ENCODE measurements around the gene UGT1A7. TPM values are rescaled to one million over a fixed set of nuclear protein-coding genes. Genes with fewer than 3 reads are reported as not detected.
A peak's percentile ranks its signal among the peaks of the same experiment; 100 is the strongest.

Gene UGT1A7
- total RNA-seq, 1 experiment from 2014 or later, result not detected

GRCh38 chr2:233799716-233800115 lies 118.0 kb downstream of the UGT1A7 start:
- intact Hi-C loops (cut with micrococcal nuclease), result no loop called here
- H3K27me3 Mint-ChIP-seq (ENCODE audit: insufficient read depth, unreplicated experiment), result peaks cover 10% of the 10 kb centered on the region

GRCh38 chr2:233800208-233800607 lies 118.5 kb downstream of the UGT1A7 start:
- no peaks in the 10 kb centered on the region for H3K36me3 Mint-ChIP-seq (ENCODE audit: insufficient read depth, unreplicated experiment)
- intact Hi-C loops (cut with micrococcal nuclease), result no loop called here
- DNase-seq (ENCODE audit: unreplicated experiment), result no peak
- no peak overlapping the region for H3K4me3 Mint-ChIP-seq (ENCODE audit: unreplicated experiment)
- BruUV-seq (replicated peaks), result no TSS peak
- no peak for TF ChIP-seq CTCF (IDR thresholded peaks at IDR 0.05; ENCODE audit: unreplicated experiment)
- H3K27ac Mint-ChIP-seq (ENCODE audit: low read depth, unreplicated experiment), result no peak overlapping the region
- H3K9me3 Mint-ChIP-seq (ENCODE audit: unreplicated experiment), result no peaks in the 10 kb centered on the region
- ChIA-PET POLR2A (no interaction called here), CTCF (no interaction called here)
- H3K27me3 Mint-ChIP-seq (ENCODE audit: insufficient read depth, unreplicated experiment), result peaks cover 10% of the 10 kb centered on the region
- H3K4me1 Mint-ChIP-seq (ENCODE audit: insufficient read depth, unreplicated experiment), result peaks cover 13% of the 10 kb centered on the region

More at GRCh38 chr2:233799716-233800115, 118.0 kb downstream of the UGT1A7 start:
- no peak for DNase-seq (ENCODE audit: unreplicated experiment)
- TF ChIP-seq CTCF (IDR thresholded peaks at IDR 0.05; ENCODE audit: unreplicated experiment), result no peak
- Mint-ChIP-seq H3K4me1 (ENCODE audit: insufficient read depth, unreplicated experiment) (peaks cover 13% of the 10 kb centered on the region), H3K36me3 (ENCODE audit: insufficient read depth, unreplicated experiment) (no peaks in the 10 kb centered on the region), H3K27ac (ENCODE audit: low read depth, unreplicated experiment) (no peak overlapping the region), H3K9me3 (ENCODE audit: unreplicated experiment) (no peaks in the 10 kb centered on the region), H3K4me3 (ENCODE audit: unreplicated experiment) (no peak overlapping the region)
- ChIA-PET POLR2A (no interaction called here), CTCF (no interaction called here)
- BruUV-seq (replicated peaks), result no TSS peak

- Mint-ChIP-seq H3K27me3 (ENCODE audit: insufficient read depth, unreplicated experiment) (peaks cover 10% of the 10 kb centered on the region), H3K27ac (ENCODE audit: low read depth, unreplicated experiment) (no peak overlapping the region), H3K9me3 (ENCODE audit: unreplicated experiment) (no peaks in the 10 kb centered on the region), H3K36me3 (ENCODE audit: insufficient read depth, unreplicated experiment) (no peaks in the 10 kb centered on the region), H3K4me3 (ENCODE audit: unreplicated experiment) (no peak overlapping the region), H3K4me1 (ENCODE audit: insufficient read depth, unreplicated experiment) (peaks cover 13% of the 10 kb centered on the region)
- peak; percentile 43 for DNase-seq (ENCODE audit: unreplicated experiment)
- intact Hi-C loops (cut with micrococcal nuclease), result no loop called here
- no peak for TF ChIP-seq CTCF (IDR thresholded peaks at IDR 0.05; ENCODE audit: unreplicated experiment)
- no TSS peak for BruUV-seq (replicated peaks)
- ChIA-PET CTCF (no interaction called here), POLR2A (no interaction called here)
Observed at GRCh38 chr2:233801357-233802131, 119.8 kb downstream of the UGT1A7 start.

GRCh38 chr2:233802132-233802815 lies 120.6 kb downstream of the UGT1A7 start:
- Mint-ChIP-seq H3K4me3 (ENCODE audit: unreplicated experiment) (no peak overlapping the region), H3K27ac (ENCODE audit: low read depth, unreplicated experiment) (no peak overlapping the region), H3K36me3 (ENCODE audit: insufficient read depth, unreplicated experiment) (no peaks in the 10 kb centered on the region), H3K9me3 (ENCODE audit: unreplicated experiment) (no peaks in the 10 kb centered on the region), H3K27me3 (ENCODE audit: insufficient read depth, unreplicated experiment) (peaks cover 10% of the 10 kb centered on the region), H3K4me1 (ENCODE audit: insufficient read depth, unreplicated experiment) (peaks cover 13% of the 10 kb centered on the region)
- BruUV-seq (replicated peaks), result no TSS peak
- no peak for TF ChIP-seq CTCF (IDR thresholded peaks at IDR 0.05; ENCODE audit: unreplicated experiment)
- POLR2A ChIA-PET, result no interaction called here
- no peak for DNase-seq (ENCODE audit: unreplicated experiment)
- CTCF ChIA-PET, result no interaction called here
- intact Hi-C loops (cut with micrococcal nuclease), result no loop called here
